CD4-positive, alpha-beta memory T cell (primary cell): ENCODE results near the gene RAD52. TPM values are rescaled to one million over a fixed set of nuclear protein-coding genes. Genes with fewer than 3 reads are reported as not detected.

Experiments
- CTCF ChIA-PET: fragments of 350-600 bp; sonication (Branson Sonifier 250); formaldehyde crosslinking; loops from one replicate; lab custom pipeline; 2021; ENCODE audit warnings: inconsistent platforms; ENCODE audit not compliant: partially characterized antibody; lab: Charles Lee
- POLR2A ChIA-PET: fragments of 350-600 bp; sonication (Branson Sonifier 250); formaldehyde crosslinking; loops from one replicate; lab custom pipeline; 2021; ENCODE audit not compliant: partially characterized antibody; lab: Charles Lee
- DNase-seq, 5 donors: peaks; one replicate each; pipeline versions ENCODE4 v3.0.0 to v3.0.0-alpha.2; 2020 to 2022; ENCODE audit warnings: mixed read lengths in 1 of 5
- H3K27ac ChIP-seq: one replicate; pipeline ENCODE4 v1.7.0; 2013; ENCODE audit warnings: low read depth, low read length
- H3K27me3 ChIP-seq: 2 replicates; pipeline ENCODE4 v1.7.0; 2013; ENCODE audit warnings: mild to moderate bottlenecking, low read length, moderate library complexity; ENCODE audit not compliant: insufficient read depth
- H3K36me3 ChIP-seq: 2 replicates; pipeline ENCODE4 v1.7.0; 2013; ENCODE audit warnings: mild to moderate bottlenecking, low read length, moderate library complexity; ENCODE audit not compliant: insufficient read depth
- H3K4me1 ChIP-seq: 2 replicates; pipeline ENCODE4 v1.7.0; 2013; ENCODE audit warnings: mild to moderate bottlenecking, low read length, moderate library complexity; ENCODE audit not compliant: insufficient read depth
- H3K4me3 ChIP-seq, 2 donors: one replicate each; pipeline ENCODE4 v1.7.0; 2013; ENCODE audit warnings: low read length in 2 of 2, mild to moderate bottlenecking in 1 of 2
- H3K9me3 ChIP-seq, 2 donors: one replicate each; pipeline ENCODE4 v1.7.0; 2013; ENCODE audit warnings: low read length in 2 of 2, control low read depth in 1 of 2; ENCODE audit not compliant: control insufficient read depth in 1 of 2
- H3K27ac Mint-ChIP-seq, 7 donors: one replicate each; pipeline ENCODE4 v1.8.0; 2020 to 2021; ENCODE audit warnings: mixed read lengths in 7 of 7, mild to moderate bottlenecking in 6 of 7, inconsistent platforms in 3 of 7, moderate library complexity in 3 of 7
- H3K27me3 Mint-ChIP-seq, 2 donors: one replicate each; pipeline ENCODE4 v1.8.0; 2020 to 2021; ENCODE audit warnings: mixed read lengths in 2 of 2
- H3K36me3 Mint-ChIP-seq, 2 donors: one replicate each; pipeline ENCODE4 v1.8.0; 2020 to 2021; ENCODE audit warnings: mixed read lengths in 2 of 2, inconsistent platforms in 1 of 2, mild to moderate bottlenecking in 1 of 2
- H3K4me1 Mint-ChIP-seq, 4 donors: one replicate each; pipeline ENCODE4 v1.8.0; 2020 to 2021; ENCODE audit warnings: mixed read lengths in 4 of 4, mild to moderate bottlenecking in 1 of 4
- H3K4me3 Mint-ChIP-seq, 8 donors: one replicate each; pipeline ENCODE4 v1.8.0; 2020 to 2021; ENCODE audit warnings: mixed read lengths in 8 of 8, mild to moderate bottlenecking in 7 of 8, moderate library complexity in 6 of 8, inconsistent platforms in 3 of 8
- H3K9me3 Mint-ChIP-seq, 8 donors: one replicate each; pipeline ENCODE4 v1.8.0; 2020 to 2021; ENCODE audit warnings: mixed read lengths in 8 of 8, mild to moderate bottlenecking in 5 of 8, inconsistent platforms in 3 of 8, moderate library complexity in 1 of 8
- intact Hi-C: fragments of 100-400 bp; cut with micrococcal nuclease; formaldehyde crosslinking; loops from one replicate; pipeline ENCODE4 v1.15.1; 2023
- polyA plus RNA-seq, 2 donors: library from polyadenylated mRNA; unstranded; fragments of 300-500 nt; fragmentation: Illumina TruSeq; gene quantifications; one replicate each; pipeline ENCODE4 v1.2.3, GENCODE V29; 2021
- total RNA-seq, 2 experiments: library from RNA; stranded (reverse); gene quantifications; one replicate each; pipeline ENCODE4 v1.2.3, GENCODE V29; 2021

Gene RAD52
- total and polyA plus RNA-seq, 4 experiments from 2014 or later: 0.26 to 31.5 (median 17.9) TPM

GRCh38 chr12:990661-991349, 41.3 kb upstream of the RAD52 start, which contains the start of gene ERC1:
Gene ERC1, plus strand, starts transcription at chr12:991223. Its CDS starts 36,681 bp downstream, at chr12:1027904.
- Mint-ChIP-seq H3K4me1 (peaks cover 27 to 45% (median 39%) of the 10 kb centered on the region in 4 donors), H3K9me3 (peaks cover 0 to 2% (median 0%) of the 10 kb centered on the region in 8 donors), H3K27me3 (no peaks in the 10 kb centered on the region), H3K36me3 (peaks cover 0 to 4% of the 10 kb centered on the region in 2 donors), H3K4me3 (peak within 1 kb of the TSS; percentile 92 to 100 (median 98)), H3K27ac (peak within 1 kb of the TSS; percentile 89 to 99 (median 98))
- ChIA-PET POLR2A (interaction anchor here (1.0 to 3.1 kb wide), 8 partner anchors 9 to 603 kb away, joined by 3 to 32 read pairs (median 3); partner anchors contain the start of genes FBXL14, RAD52 and WNK1), CTCF (interaction anchor here (0.8 to 1.5 kb wide), 7 partner anchors 40 to 800 kb away, joined by 3 to 9 read pairs (median 3); partner anchors contain the start of gene RAD52)
- DNase-seq: peak; percentile 78 to 90 (median 85)
- Histone ChIP-seq H3K9me3 (no peaks in the 10 kb centered on the region), H3K27me3 (no peaks in the 10 kb centered on the region), H3K36me3 (no peaks in the 10 kb centered on the region), H3K4me1 (peaks cover 31% of the 10 kb centered on the region), H3K4me3 (peak within 1 kb of the TSS; percentile 69 to 78), H3K27ac (peak within 1 kb of the TSS; percentile 69)
- intact Hi-C loops: loop anchor here (1.0 to 5.0 kb wide), 2 partner anchors 42 to 601 kb away; partner anchors contain the start of genes FBXL14 and RAD52

GRCh38 chr12:989751-990660, 40.5 kb upstream of the RAD52 start:
- H3K36me3 Mint-ChIP-seq: peaks cover 0 to 4% of the 10 kb centered on the region in 2 donors
- H3K4me3 Mint-ChIP-seq: peak overlapping the region; percentile 69 to 92 (median 84)
- peaks cover 24 to 38% (median 32%) of the 10 kb centered on the region in 4 donors for H3K4me1 Mint-ChIP-seq
- H3K27me3 Mint-ChIP-seq: no peaks in the 10 kb centered on the region
- intact Hi-C loops: loop anchor here (5.0 kb wide), 1 partner anchor 602 kb away; the partner anchor contains the start of gene FBXL14
- Histone ChIP-seq H3K36me3 (no peaks in the 10 kb centered on the region), H3K9me3 (no peaks in the 10 kb centered on the region), H3K27ac (peak overlapping the region; percentile 69), H3K4me3 (peak overlapping the region; percentile 69 to 78), H3K4me1 (peaks cover 31% of the 10 kb centered on the region), H3K27me3 (no peaks in the 10 kb centered on the region)
- CTCF ChIA-PET: interaction anchor here (0.6 to 1.2 kb wide), 7 partner anchors 40 to 801 kb away, joined by 3 to 9 read pairs (median 3); partner anchors contain the start of gene RAD52
- H3K9me3 Mint-ChIP-seq: peaks cover 0 to 2% (median 0%) of the 10 kb centered on the region in 8 donors
- DNase-seq: peak in 3 of 5 donors; percentile 38 to 50 (median 48)
- POLR2A ChIA-PET: interaction anchor here (0.6 to 3.1 kb wide), 8 partner anchors 8 to 604 kb away, joined by 3 to 32 read pairs (median 3); partner anchors contain the start of genes FBXL14, RAD52 and WNK1
- peak overlapping the region; percentile 62 to 96 (median 82) for H3K27ac Mint-ChIP-seq

GRCh38 chr12:989051-989450, 39.6 kb upstream of the RAD52 start:
- intact Hi-C loops: no loop called here
- Mint-ChIP-seq H3K9me3 (peaks cover 0 to 2% (median 0%) of the 10 kb centered on the region in 8 donors), H3K27me3 (no peaks in the 10 kb centered on the region), H3K27ac (peak overlapping the region in 5 of 7 donors; percentile 7 to 78 (median 62)), H3K36me3 (peaks cover 0 to 4% of the 10 kb centered on the region in 2 donors), H3K4me1 (peaks cover 24 to 38% (median 31%) of the 10 kb centered on the region in 4 donors), H3K4me3 (peak overlapping the region; percentile 35 to 92 (median 60))
- DNase-seq: no peak
- Histone ChIP-seq H3K9me3 (no peaks in the 10 kb centered on the region), H3K4me1 (peaks cover 31% of the 10 kb centered on the region), H3K27ac (no peak overlapping the region), H3K36me3 (no peaks in the 10 kb centered on the region), H3K27me3 (no peaks in the 10 kb centered on the region), H3K4me3 (no peak overlapping the region)
- ChIA-PET POLR2A (no interaction called here), CTCF (no interaction called here)

- H3K27ac ChIP-seq: no peak overlapping the region
- H3K9me3 ChIP-seq: no peaks in the 10 kb centered on the region
- H3K27ac Mint-ChIP-seq: peak overlapping the region in 3 of 7 donors; percentile 18 to 78 (median 23)
- no peaks in the 10 kb centered on the region for H3K27me3 Mint-ChIP-seq
- DNase-seq: no peak
- no peak overlapping the region for H3K4me3 ChIP-seq
- ChIA-PET POLR2A (no interaction called here), CTCF (no interaction called here)
- H3K36me3 Mint-ChIP-seq: peaks cover 0 to 4% of the 10 kb centered on the region in 2 donors
- peak overlapping the region in 3 of 8 donors; percentile 1 to 61 (median 57) for H3K4me3 Mint-ChIP-seq
- H3K4me1 Mint-ChIP-seq: peaks cover 24 to 38% (median 31%) of the 10 kb centered on the region in 4 donors
- H3K9me3 Mint-ChIP-seq: peaks cover 0 to 2% (median 0%) of the 10 kb centered on the region in 8 donors
- no peaks in the 10 kb centered on the region for H3K36me3 ChIP-seq
- intact Hi-C loops: no loop called here
- H3K4me1 ChIP-seq: peaks cover 31% of the 10 kb centered on the region
- H3K27me3 ChIP-seq: no peaks in the 10 kb centered on the region
Observed at GRCh38 chr12:988646-989045, 39.2 kb upstream of the RAD52 start.

- intact Hi-C loops: no loop called here
Observed at GRCh38 chr12:981961-982360, 32.5 kb upstream of the RAD52 start.

GRCh38 chr12:981176-981828, 31.8 kb upstream of the RAD52 start:
- Histone ChIP-seq H3K4me1 (no peaks in the 10 kb centered on the region), H3K4me3 (no peak overlapping the region), H3K27me3 (no peaks in the 10 kb centered on the region), H3K36me3 (no peaks in the 10 kb centered on the region), H3K27ac (no peak overlapping the region), H3K9me3 (no peaks in the 10 kb centered on the region)
- DNase-seq: no peak
- no peaks in the 10 kb centered on the region for H3K27me3 Mint-ChIP-seq
- H3K4me1 Mint-ChIP-seq: no peaks in the 10 kb centered on the region
- CTCF ChIA-PET: no interaction called here
- peak overlapping the region in 1 of 7 donors; percentile 42 for H3K27ac Mint-ChIP-seq
- no peaks in the 10 kb centered on the region for H3K9me3 Mint-ChIP-seq
- POLR2A ChIA-PET: interaction anchor here (1.4 kb wide), 1 partner anchor 9 kb away, joined by 3 read pairs; no protein-coding TSS in a partner anchor
- no peaks in the 10 kb centered on the region for H3K36me3 Mint-ChIP-seq
- H3K4me3 Mint-ChIP-seq: no peak overlapping the region
- intact Hi-C loops: no loop called here

More at GRCh38 chr12:981961-982360, 32.5 kb upstream of the RAD52 start:
- Mint-ChIP-seq H3K9me3 (no peaks in the 10 kb centered on the region), H3K27ac (no peak overlapping the region), H3K4me1 (no peaks in the 10 kb centered on the region), H3K4me3 (no peak overlapping the region), H3K27me3 (no peaks in the 10 kb centered on the region), H3K36me3 (no peaks in the 10 kb centered on the region)
- DNase-seq: no peak
- ChIA-PET CTCF (interaction anchor here (0.7 kb wide), 1 partner anchor 168 kb away, joined by 4 read pairs; no protein-coding TSS in a partner anchor), POLR2A (interaction anchor here (1.4 kb wide), 1 partner anchor 9 kb away, joined by 3 read pairs; no protein-coding TSS in a partner anchor)
- Histone ChIP-seq H3K27ac (no peak overlapping the region), H3K36me3 (no peaks in the 10 kb centered on the region), H3K27me3 (no peaks in the 10 kb centered on the region), H3K4me1 (no peaks in the 10 kb centered on the region), H3K9me3 (no peaks in the 10 kb centered on the region), H3K4me3 (no peak overlapping the region)
